HEK293 (cell line): ENCODE data around the gene TP53TG3D.
"Not testable (repeated sequence)": the region's sequence is repeated elsewhere in the genome, so short reads cannot be mapped to it uniquely, and the experiment has no call there.

Experiments used
- KLF1 ChIP-seq: fragments of 450-650 bp; formaldehyde crosslinking; IDR thresholded peaks from 2 replicates; pipeline ENCODE4 v1.5.1; 2016; ENCODE audit warnings: missing biosample characterization, missing genetic modification characterization
- ZNF184 ChIP-seq: fragments of 450-650 bp; IDR thresholded peaks from 2 replicates; pipeline ENCODE4 v1.5.1; 2018; ENCODE audit warnings: missing biosample characterization, mild to moderate bottlenecking, missing genetic modification characterization
- ZNF404 ChIP-seq: fragments of 450-650 bp; formaldehyde crosslinking; IDR thresholded peaks from 2 replicates; pipeline ENCODE4 v1.5.1; 2017; ENCODE audit warnings: missing biosample characterization, missing genetic modification characterization
- TF ChIP-seq, protein P1 (sequence below): fragments of 450-650 bp; formaldehyde crosslinking; IDR thresholded peaks from 2 replicates; pipeline ENCODE4 v1.5.1; 2016; ENCODE audit warnings: missing biosample characterization, missing genetic modification characterization
- TF ChIP-seq, protein P2 (sequence below): fragments of 450-650 bp; formaldehyde crosslinking; IDR thresholded peaks from 2 replicates; pipeline ENCODE4 v1.5.1; 2016; ENCODE audit warnings: missing biosample characterization, missing genetic modification characterization, borderline replicate concordance

DNA sequence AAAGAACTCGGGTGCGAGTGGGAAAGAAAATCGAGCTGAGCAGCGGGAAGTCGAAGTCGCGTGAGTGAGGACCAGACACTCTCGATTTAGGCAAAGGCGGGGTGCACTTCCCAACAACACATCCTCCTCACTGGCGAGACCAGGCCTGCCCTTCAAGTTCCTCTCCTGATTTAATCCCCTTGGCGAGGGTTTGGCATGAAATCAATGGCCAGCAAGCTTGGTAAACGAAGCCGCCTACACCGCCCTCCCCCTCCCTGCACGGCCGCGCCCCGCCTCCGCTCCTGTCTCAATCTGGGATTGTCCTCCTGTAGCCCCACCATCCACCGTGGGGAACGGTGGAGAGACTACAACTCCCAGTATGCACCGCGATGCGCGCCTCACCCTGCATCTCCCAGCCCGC, at the start of gene TP53TG3D:
- not testable (repeated sequence) for TF ChIP-seq ZNF404, KLF1, ZNF184 (tag by site-specific recombination)
- TF ChIP-seq, protein P1, sequence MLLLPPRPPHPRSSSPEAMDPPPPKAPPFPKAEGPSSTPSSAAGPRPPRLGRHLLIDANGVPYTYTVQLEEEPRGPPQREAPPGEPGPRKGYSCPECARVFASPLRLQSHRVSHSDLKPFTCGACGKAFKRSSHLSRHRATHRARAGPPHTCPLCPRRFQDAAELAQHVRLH (tag by site-specific recombination) = not testable (repeated sequence)
- TF ChIP-seq, protein P2, sequence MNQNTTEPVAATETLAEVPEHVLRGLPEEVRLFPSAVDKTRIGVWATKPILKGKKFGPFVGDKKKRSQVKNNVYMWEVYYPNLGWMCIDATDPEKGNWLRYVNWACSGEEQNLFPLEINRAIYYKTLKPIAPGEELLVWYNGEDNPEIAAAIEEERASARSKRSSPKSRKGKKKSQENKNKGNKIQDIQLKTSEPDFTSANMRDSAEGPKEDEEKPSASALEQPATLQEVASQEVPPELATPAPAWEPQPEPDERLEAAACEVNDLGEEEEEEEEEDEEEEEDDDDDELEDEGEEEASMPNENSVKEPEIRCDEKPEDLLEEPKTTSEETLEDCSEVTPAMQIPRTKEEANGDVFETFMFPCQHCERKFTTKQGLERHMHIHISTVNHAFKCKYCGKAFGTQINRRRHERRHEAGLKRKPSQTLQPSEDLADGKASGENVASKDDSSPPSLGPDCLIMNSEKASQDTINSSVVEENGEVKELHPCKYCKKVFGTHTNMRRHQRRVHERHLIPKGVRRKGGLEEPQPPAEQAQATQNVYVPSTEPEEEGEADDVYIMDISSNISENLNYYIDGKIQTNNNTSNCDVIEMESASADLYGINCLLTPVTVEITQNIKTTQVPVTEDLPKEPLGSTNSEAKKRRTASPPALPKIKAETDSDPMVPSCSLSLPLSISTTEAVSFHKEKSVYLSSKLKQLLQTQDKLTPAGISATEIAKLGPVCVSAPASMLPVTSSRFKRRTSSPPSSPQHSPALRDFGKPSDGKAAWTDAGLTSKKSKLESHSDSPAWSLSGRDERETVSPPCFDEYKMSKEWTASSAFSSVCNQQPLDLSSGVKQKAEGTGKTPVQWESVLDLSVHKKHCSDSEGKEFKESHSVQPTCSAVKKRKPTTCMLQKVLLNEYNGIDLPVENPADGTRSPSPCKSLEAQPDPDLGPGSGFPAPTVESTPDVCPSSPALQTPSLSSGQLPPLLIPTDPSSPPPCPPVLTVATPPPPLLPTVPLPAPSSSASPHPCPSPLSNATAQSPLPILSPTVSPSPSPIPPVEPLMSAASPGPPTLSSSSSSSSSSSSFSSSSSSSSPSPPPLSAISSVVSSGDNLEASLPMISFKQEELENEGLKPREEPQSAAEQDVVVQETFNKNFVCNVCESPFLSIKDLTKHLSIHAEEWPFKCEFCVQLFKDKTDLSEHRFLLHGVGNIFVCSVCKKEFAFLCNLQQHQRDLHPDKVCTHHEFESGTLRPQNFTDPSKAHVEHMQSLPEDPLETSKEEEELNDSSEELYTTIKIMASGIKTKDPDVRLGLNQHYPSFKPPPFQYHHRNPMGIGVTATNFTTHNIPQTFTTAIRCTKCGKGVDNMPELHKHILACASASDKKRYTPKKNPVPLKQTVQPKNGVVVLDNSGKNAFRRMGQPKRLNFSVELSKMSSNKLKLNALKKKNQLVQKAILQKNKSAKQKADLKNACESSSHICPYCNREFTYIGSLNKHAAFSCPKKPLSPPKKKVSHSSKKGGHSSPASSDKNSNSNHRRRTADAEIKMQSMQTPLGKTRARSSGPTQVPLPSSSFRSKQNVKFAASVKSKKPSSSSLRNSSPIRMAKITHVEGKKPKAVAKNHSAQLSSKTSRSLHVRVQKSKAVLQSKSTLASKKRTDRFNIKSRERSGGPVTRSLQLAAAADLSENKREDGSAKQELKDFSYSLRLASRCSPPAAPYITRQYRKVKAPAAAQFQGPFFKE = not testable (repeated sequence)
